Esophagus muscularis mucosa (tissue), 4 donors: ENCODE measurements around the gene MS4A18. TPM values are rescaled to one million over a fixed set of nuclear protein-coding genes. Genes with fewer than 3 reads are reported as not detected.

ENCODE experiments used
- DNase-seq: peaks from one replicate; pipeline ENCODE4 v3.0.0-alpha.2; 2017; ENCODE audit errors: extremely low spot score
- H3K27ac ChIP-seq, 4 donors: fragments of 200-600 bp; sonication (generic); replicated peaks in 1 of 4; 1 replicate in 3 of 4; 2 replicates in 1 of 4; pipeline ENCODE4 v1.5.1; 2016 to 2019; ENCODE audit warnings: mild to moderate bottlenecking in 1 of 4
- H3K27me3 ChIP-seq, 4 donors: fragments of 200-600 bp; sonication (generic); one replicate each; pipeline versions ENCODE4 v1.5.1 to v1.6.0; 2016 to 2019
- H3K36me3 ChIP-seq, 4 donors: fragments of 200-600 bp; sonication (generic); one replicate each; pipeline ENCODE4 v1.5.1; 2016 to 2019
- H3K4me1 ChIP-seq, 4 donors: fragments of 200-600 bp; sonication (generic); one replicate each; pipeline ENCODE4 v1.5.1; 2016 to 2019
- H3K4me3 ChIP-seq, 4 donors: fragments of 200-600 bp; sonication (generic); 1 replicate in 2 of 4; 2 replicates in 2 of 4; pipeline ENCODE4 v1.5.1; 2016 to 2019; ENCODE audit warnings: mild to moderate bottlenecking in 4 of 4, moderate library complexity in 1 of 4
- H3K9me3 ChIP-seq, 4 donors: fragments of 200-600 bp; sonication (generic); 1 replicate in 3 of 4; 2 replicates in 1 of 4; pipeline ENCODE4 v1.5.1; 2016 to 2019
- CTCF ChIP-seq, 3 experiments: fragments of 200-600 bp in 2 of 3; fragments of 450-650 bp in 1 of 3; sonication (generic) in 2 of 3; IDR thresholded peaks; one replicate each; pipeline ENCODE4 v1.5.1; 2017 to 2019; ENCODE audit warnings: antibody characterized with exemption in 3 of 3, mild to moderate bottlenecking in 2 of 3, moderate library complexity in 1 of 3
- EP300 ChIP-seq: sonication (generic); formaldehyde crosslinking; IDR thresholded peaks from one replicate; pipeline ENCODE4 v1.6.1; 2017; ENCODE audit warnings: antibody characterized with exemption
- POLR2A ChIP-seq: fragments of 450-650 bp; IDR thresholded peaks from one replicate; pipeline ENCODE4 v1.6.1; 2017; ENCODE audit warnings: antibody characterized with exemption, moderate library complexity, mild to moderate bottlenecking, low read depth
- POLR2AphosphoS5 ChIP-seq, 2 donors: sonication (generic); formaldehyde crosslinking; IDR thresholded peaks; one replicate each; pipeline ENCODE4 v1.6.1; 2017; ENCODE audit warnings: antibody characterized with exemption in 2 of 2
- WGBS: methylation state at CpG from one replicate; pipeline ENCODE4 v1.1.5; 2018; 5-methylcytosine and 5-hydroxymethylcytosine counted together
- intact Hi-C: fragments of 100-400 bp; cut with DNase I; formaldehyde crosslinking; loops from one replicate; pipeline ENCODE4 v1.15.1; 2023
- total RNA-seq, 4 donors: library from RNA; depleted of rRNA; stranded (reverse); fragments of >200 nt; gene quantifications; one replicate each; pipeline versions ENCODE4 v1.1.0 to v1.2.1, GENCODE V29; 2016

MS4A18 gene
- total RNA-seq, 4 donors from 2014 or later, result not detected

DNA sequence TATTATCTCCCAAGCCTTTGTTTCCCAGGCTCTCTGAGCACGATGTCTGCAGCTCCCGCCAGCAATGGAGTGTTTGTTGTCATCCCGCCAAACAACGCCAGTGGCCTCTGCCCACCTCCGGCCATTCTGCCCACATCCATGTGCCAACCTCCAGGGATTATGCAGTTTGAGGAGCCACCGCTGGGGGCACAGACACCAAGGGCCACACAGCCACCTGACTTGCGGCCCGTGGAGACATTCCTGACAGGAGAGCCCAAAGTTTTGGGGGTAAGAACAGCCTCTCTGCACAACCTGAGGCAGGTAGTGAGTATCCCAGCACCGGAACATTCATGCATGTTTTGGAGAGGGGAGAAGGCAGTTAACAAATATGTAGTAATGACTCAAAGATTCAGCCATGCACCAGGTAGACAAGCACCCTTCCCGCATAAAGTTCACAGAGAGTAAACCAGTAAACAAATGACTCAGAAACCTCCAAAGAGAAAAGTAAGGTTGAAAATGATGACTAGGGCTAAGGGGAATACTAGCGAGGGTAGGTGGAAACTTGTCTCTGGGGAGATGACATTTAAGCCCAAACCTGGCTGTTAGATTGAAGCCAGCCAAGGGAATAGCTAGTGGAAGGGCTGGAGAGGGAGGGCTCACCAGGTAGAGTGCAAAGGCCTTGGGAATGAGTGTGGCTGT is 39.3 kb downstream of the MS4A18 start:
- Histone ChIP-seq H3K4me3 (no peak overlapping the region), H3K9me3 (no peaks in the 10 kb centered on the region), H3K36me3 (no peaks in the 10 kb centered on the region), H3K4me1 (peaks cover 0 to 4% (median 0%) of the 10 kb centered on the region in 4 donors), H3K27me3 (peaks cover 0 to 47% (median 2%) of the 10 kb centered on the region in 4 donors), H3K27ac (no peak overlapping the region)
- WGBS, result 93% methylated on average over 11 of the region's 11 CpGs
- intact Hi-C loops, result no loop called here
- DNase-seq, result no peak
- TF ChIP-seq POLR2AphosphoS5 (IDR thresholded peaks at IDR 0.05), result no peak
- TF ChIP-seq CTCF (IDR thresholded peaks at IDR 0.05), result no peak
- TF ChIP-seq EP300, result no peak
- no peak for TF ChIP-seq POLR2A

GRCh38 chr11:60764879-60765278 is 40.4 kb downstream of the MS4A18 start:
- H3K27ac ChIP-seq, result no peak overlapping the region
- intact Hi-C loops, result no loop called here
- WGBS, result 38% methylated on average over 1 of the region's 1 CpG
- TF ChIP-seq CTCF (IDR thresholded peaks at IDR 0.05), result no peak
- TF ChIP-seq POLR2AphosphoS5 (IDR thresholded peaks at IDR 0.05), result no peak
- TF ChIP-seq EP300, result no peak
- no peak for TF ChIP-seq POLR2A
- H3K27me3 ChIP-seq, result peaks cover 0 to 51% (median 2%) of the 10 kb centered on the region in 4 donors
- H3K36me3 ChIP-seq, result no peaks in the 10 kb centered on the region
- H3K4me1 ChIP-seq, result peaks cover 0 to 4% (median 0%) of the 10 kb centered on the region in 4 donors
- H3K9me3 ChIP-seq, result no peaks in the 10 kb centered on the region
- H3K4me3 ChIP-seq, result no peak overlapping the region
- no peak for DNase-seq

- Histone ChIP-seq H3K27ac (no peak overlapping the region), H3K27me3 (peaks cover 0 to 53% (median 2%) of the 10 kb centered on the region in 4 donors), H3K4me1 (peaks cover 0 to 4% (median 0%) of the 10 kb centered on the region in 4 donors), H3K9me3 (no peaks in the 10 kb centered on the region), H3K36me3 (no peaks in the 10 kb centered on the region), H3K4me3 (no peak overlapping the region)
- no peak for TF ChIP-seq POLR2A
- TF ChIP-seq POLR2AphosphoS5 (IDR thresholded peaks at IDR 0.05), result no peak
- TF ChIP-seq EP300, result no peak
- TF ChIP-seq CTCF (IDR thresholded peaks at IDR 0.05), result no peak
- no peak for DNase-seq
- intact Hi-C loops, result no loop called here
- WGBS, result 92% methylated on average over 5 of the region's 5 CpGs
Measured at GRCh38 chr11:60765355-60765754, 40.8 kb downstream of the MS4A18 start.

DNA sequence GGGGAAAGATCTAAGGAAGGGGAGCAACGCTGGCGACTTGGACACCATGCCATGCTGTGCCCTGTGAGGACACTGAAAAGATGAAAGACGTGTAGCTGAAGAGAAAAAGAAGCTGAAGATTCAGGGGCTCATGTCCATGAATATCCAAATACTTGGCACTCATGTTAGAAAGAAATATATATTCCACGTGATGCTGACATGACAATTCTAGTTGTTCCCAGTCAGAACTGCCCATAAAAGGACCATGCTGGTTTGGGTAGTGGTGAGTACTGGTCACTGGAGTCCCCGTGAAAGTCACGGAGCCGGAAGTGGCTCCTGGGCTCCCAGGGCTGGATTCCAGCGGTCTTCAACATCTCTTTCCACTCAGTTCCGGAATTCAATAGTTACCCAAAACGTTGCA is 42.0 kb downstream of the MS4A18 start:
- WGBS, result 84% methylated on average over 10 of the region's 10 CpGs
- intact Hi-C loops, result no loop called here

DNA sequence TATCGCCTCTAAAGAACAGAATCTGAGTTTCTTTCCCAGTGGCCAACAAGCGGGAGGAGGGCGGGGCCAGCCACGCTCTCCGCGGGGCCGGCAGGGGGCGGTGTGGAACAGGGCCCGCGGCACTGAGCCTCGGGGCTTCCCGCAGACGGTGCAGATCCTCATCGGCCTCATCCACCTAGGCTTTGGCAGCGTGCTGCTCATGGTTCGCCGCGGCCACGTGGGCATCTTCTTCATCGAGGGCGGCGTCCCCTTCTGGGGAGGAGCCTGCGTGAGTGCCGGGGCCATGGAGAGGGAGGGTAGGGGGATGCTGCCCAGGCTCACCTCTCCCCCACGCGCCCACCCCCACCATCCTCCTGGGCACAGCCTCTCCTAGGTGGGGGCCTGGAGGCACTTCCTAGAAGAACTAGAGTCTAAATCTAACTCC is 42.9 kb downstream of the MS4A18 start:
- intact Hi-C loops, result no loop called here
- Histone ChIP-seq H3K27me3 (peaks cover 0 to 56% (median 2%) of the 10 kb centered on the region in 4 donors), H3K4me1 (peaks cover 0 to 4% (median 0%) of the 10 kb centered on the region in 4 donors), H3K9me3 (no peaks in the 10 kb centered on the region), H3K4me3 (no peak overlapping the region), H3K27ac (no peak overlapping the region), H3K36me3 (no peaks in the 10 kb centered on the region)
- no peak for TF ChIP-seq POLR2AphosphoS5 (IDR thresholded peaks at IDR 0.05)
- TF ChIP-seq CTCF (IDR thresholded peaks at IDR 0.05), result peak in 1 of 3 experiments; percentile 18
- WGBS, result 60% methylated on average over 1 of the region's 26 CpGs
- no peak for DNase-seq

More for the DNA sequence above, 42.0 kb downstream of the MS4A18 start:
- no peak for DNase-seq
- no peaks in the 10 kb centered on the region for H3K36me3 ChIP-seq
- H3K9me3 ChIP-seq, result no peaks in the 10 kb centered on the region
- TF ChIP-seq POLR2A, result no peak
- H3K4me3 ChIP-seq, result no peak overlapping the region
- no peak overlapping the region for H3K27ac ChIP-seq
- peaks cover 0 to 4% (median 0%) of the 10 kb centered on the region in 4 donors for H3K4me1 ChIP-seq
- H3K27me3 ChIP-seq, result peaks cover 0 to 56% (median 2%) of the 10 kb centered on the region in 4 donors
